Fibroblast of lung (primary cell): ENCODE data around the gene RBM20. TPM values are rescaled to one million over a fixed set of nuclear protein-coding genes. Genes with fewer than 3 reads are reported as not detected.
"Not testable (repeated sequence)": the region's sequence is repeated elsewhere in the genome, so short reads cannot be mapped to it uniquely, and the experiment has no call there.

ENCODE experiments used
- DNase-seq, 2 donors: peaks; one replicate each; pipeline versions ENCODE4 v3.0.0 to v3.0.0-alpha.2; 2010; ENCODE audit warnings: low read depth in 2 of 2
- H2AFZ ChIP-seq: 2 replicates; pipeline ENCODE4 v1.5.1; 2012; ENCODE audit warnings: low read length, control low read depth, inconsistent platforms
- H3K27ac ChIP-seq: 2 replicates; pipeline ENCODE4 v1.5.1; 2011; ENCODE audit warnings: low read length, control low read depth; ENCODE audit not compliant: insufficient read depth
- H3K27me3 ChIP-seq: 2 replicates; pipeline ENCODE4 v1.5.1; 2011; ENCODE audit warnings: mild to moderate bottlenecking, low read length; ENCODE audit not compliant: control insufficient read depth, insufficient read depth
- H3K36me3 ChIP-seq: 2 replicates; pipeline ENCODE4 v1.5.1; 2011; ENCODE audit warnings: low read length; ENCODE audit not compliant: control insufficient read depth, insufficient read depth
- H3K4me1 ChIP-seq: 2 replicates; pipeline ENCODE4 v1.5.1; 2011; ENCODE audit warnings: low read length; ENCODE audit not compliant: control insufficient read depth, insufficient read depth; ENCODE audit errors: extremely low read depth
- H3K4me2 ChIP-seq: 2 replicates; pipeline ENCODE4 v1.5.1; 2011; ENCODE audit warnings: low read length, control low read depth; ENCODE audit not compliant: insufficient read depth; ENCODE audit errors: extremely low read depth
- H3K4me3 ChIP-seq, 4 experiments: fragments of 200-600 bp in 1 of 4; sonication (generic) in 1 of 4; replicated peaks in 1 of 4; 2 replicates each; pipeline ENCODE4 v1.5.1; 2011 to 2016; ENCODE audit warnings: low read length in 4 of 4, low read depth in 3 of 4, mild to moderate bottlenecking in 3 of 4, control low read depth in 2 of 4, inconsistent platforms in 1 of 4, mixed read lengths in 1 of 4; ENCODE audit not compliant: insufficient read depth in 1 of 4; ENCODE audit errors: control extremely low read depth in 1 of 4
- H3K79me2 ChIP-seq: 2 replicates; pipeline ENCODE4 v1.5.1; 2012; ENCODE audit warnings: mild to moderate bottlenecking, low read length, inconsistent platforms; ENCODE audit not compliant: control insufficient read depth, insufficient read depth
- H3K9ac ChIP-seq: 2 replicates; pipeline ENCODE4 v1.5.1; 2011; ENCODE audit warnings: mild to moderate bottlenecking, low read length, control low read depth; ENCODE audit not compliant: insufficient read depth
- H3K9me3 ChIP-seq: 2 replicates; pipeline ENCODE4 v1.5.1; 2012; ENCODE audit warnings: low read depth, low read length; ENCODE audit not compliant: control insufficient read depth, insufficient read depth
- H4K20me1 ChIP-seq: 2 replicates; pipeline ENCODE4 v1.5.1; 2011; ENCODE audit warnings: low read length; ENCODE audit not compliant: control insufficient read depth, insufficient read depth; ENCODE audit errors: extremely low read depth
- CTCF ChIP-seq, 2 donors: IDR thresholded peaks in 1 of 2; conservative IDR thresholded peaks in 1 of 2; 1 replicate in 1 of 2; 2 replicates in 1 of 2; pipeline ENCODE4 v1.5.1; 2011 to 2012; ENCODE audit warnings: low read length in 2 of 2, control low read depth in 1 of 2, inconsistent platforms in 1 of 2, low read depth in 1 of 2, mild to moderate bottlenecking in 1 of 2
- EZH2 ChIP-seq: IDR thresholded peaks from 2 replicates; pipeline ENCODE4 v1.5.1; 2012; ENCODE audit warnings: low read length, control low read depth, mild to moderate bottlenecking; ENCODE audit errors: missing control alignments
- polyA plus RNA-seq, 2 donors: library from polyadenylated mRNA; depleted of rRNA in 1 of 2; stranded (reverse) in 1 of 2; unstranded in 1 of 2; fragments of >200 nt; gene quantifications; 2 replicates each; pipeline ENCODE4 v1.2.1, GENCODE V29; 2011 to 2012; ENCODE audit warnings: missing spikeins in 1 of 2
- total RNA-seq: library from RNA; depleted of rRNA; stranded (reverse); fragments of >200 nt; gene quantifications from 2 replicates; pipeline ENCODE4 v1.2.1, GENCODE V29; 2014

Gene RBM20
- total and polyA plus RNA-seq, 2 donors (not counting 1 experiment from before 2014, with no cell fraction given), result under 0.01 to 0.05 TPM

- H2AFZ ChIP-seq, result no peak overlapping the region
- H3K4me1 ChIP-seq, result peaks cover 3% of the 10 kb centered on the region
- no peaks in the 10 kb centered on the region for H4K20me1 ChIP-seq
- H3K9me3 ChIP-seq, result no peaks in the 10 kb centered on the region
- no peak overlapping the region for H3K4me3 ChIP-seq
- H3K27me3 ChIP-seq, result no peaks in the 10 kb centered on the region
- H3K36me3 ChIP-seq, result no peaks in the 10 kb centered on the region
- peak overlapping the region; percentile 75 for H3K4me2 ChIP-seq
- TF ChIP-seq EZH2 (no peak), CTCF (conservative IDR thresholded peaks at IDR 0.05 in 1 of 2, IDR thresholded peaks at IDR 0.05 in 1 of 2; ENCODE audit: low read depth in 1 of 2, low read length in 2 of 2) (no peak)
- no peak overlapping the region for H3K9ac ChIP-seq
- H3K27ac ChIP-seq, result no peak overlapping the region
- DNase-seq, result peak; percentile 36 to 70
- no peaks in the 10 kb centered on the region for H3K79me2 ChIP-seq
Observed at GRCh38 chr10:110865186-110865808, 221.2 kb downstream of the RBM20 start.

- DNase-seq, result no peak
- Histone ChIP-seq H2AFZ (no peak overlapping the region), H3K36me3 (no peaks in the 10 kb centered on the region), H3K4me1 (no peaks in the 10 kb centered on the region), H3K27ac (no peak overlapping the region), H3K4me2 (no peak overlapping the region), H3K9me3 (no peaks in the 10 kb centered on the region), H3K4me3 (no peak overlapping the region), H3K79me2 (no peaks in the 10 kb centered on the region), H3K9ac (no peak overlapping the region), H4K20me1 (no peaks in the 10 kb centered on the region), H3K27me3 (no peaks in the 10 kb centered on the region)
- TF ChIP-seq CTCF (conservative IDR thresholded peaks at IDR 0.05 in 1 of 2, IDR thresholded peaks at IDR 0.05 in 1 of 2; ENCODE audit: low read depth in 1 of 2, low read length in 2 of 2) (no peak), EZH2 (no peak)
Observed at GRCh38 chr10:110865809-110866482, 221.8 kb downstream of the RBM20 start.

GRCh38 chr10:110867011-110867806 is 223.1 kb downstream of the RBM20 start:
- not testable (repeated sequence) for H3K4me3 ChIP-seq, H4K20me1 ChIP-seq, DNase-seq, H3K4me2 ChIP-seq, H3K4me1 ChIP-seq, H3K36me3 ChIP-seq, H3K9me3 ChIP-seq, H3K9ac ChIP-seq, H3K27me3 ChIP-seq, H3K79me2 ChIP-seq, H2AFZ ChIP-seq, H3K27ac ChIP-seq
